Sigmoid colon (tissue), 7 donors: ENCODE data around the gene HAUS5. TPM values are rescaled to one million over a fixed set of nuclear protein-coding genes. Genes with fewer than 3 reads are reported as not detected.

Experiments used
- DNase-seq: peaks from one replicate; pipeline ENCODE4 v3.0.0-alpha.2; 2019
- H3K27ac ChIP-seq, 4 donors: fragments of 200-600 bp; sonication (generic); one replicate each; pipeline ENCODE4 v1.5.1; 2016 to 2019; ENCODE audit warnings: mild to moderate bottlenecking in 1 of 4
- H3K27me3 ChIP-seq, 3 donors: fragments of 200-600 bp; sonication (generic); one replicate each; pipeline ENCODE4 v1.5.1; 2019; ENCODE audit warnings: mild to moderate bottlenecking in 1 of 3
- H3K36me3 ChIP-seq, 4 donors: fragments of 200-600 bp; sonication (generic); one replicate each; pipeline ENCODE4 v1.5.1; 2016 to 2019
- H3K4me1 ChIP-seq, 4 donors: fragments of 200-600 bp; sonication (generic); one replicate each; pipeline ENCODE4 v1.5.1; 2017 to 2019
- H3K4me3 ChIP-seq, 4 donors: fragments of 200-600 bp; sonication (generic); one replicate each; pipeline ENCODE4 v1.5.1; 2017 to 2019; ENCODE audit warnings: mild to moderate bottlenecking in 2 of 4, moderate library complexity in 1 of 4
- H3K9me3 ChIP-seq, 4 donors: fragments of 200-600 bp in 3 of 4; sonication (generic) in 3 of 4; one replicate each; pipeline versions ENCODE4 v1.5.1 to v1.6.1; 2013 to 2019
- EP300 ChIP-seq, 4 donors: sonication (generic); formaldehyde crosslinking; IDR thresholded peaks; one replicate each; pipeline ENCODE4 v1.6.1; 2017; ENCODE audit warnings: antibody characterized with exemption in 4 of 4
- POLR2A ChIP-seq, 2 donors: fragments of 450-650 bp; IDR thresholded peaks; one replicate each; pipeline ENCODE4 v1.6.1; 2016; ENCODE audit warnings: antibody characterized with exemption in 2 of 2, mild to moderate bottlenecking in 2 of 2, moderate library complexity in 2 of 2
- POLR2AphosphoS5 ChIP-seq, 4 donors: sonication (generic); formaldehyde crosslinking; IDR thresholded peaks; one replicate each; pipeline ENCODE4 v1.6.1; 2017; ENCODE audit warnings: antibody characterized with exemption in 4 of 4
- WGBS, 2 donors: extraction: QIAGEN DNeasy Blood & Tissue Kit; methylation state at CpG; one replicate each; pipeline ENCODE4 v1.1.7; 2013; 5-methylcytosine and 5-hydroxymethylcytosine counted together
- intact Hi-C: fragments of 100-400 bp; cut with DNase I; formaldehyde crosslinking; loops from one replicate; pipeline ENCODE4 v1.15.1; 2023
- polyA plus RNA-seq, 3 donors: library from polyadenylated mRNA; stranded (reverse); fragments of 200-250 nt; gene quantifications; one replicate each; pipeline ENCODE4 v1.2.3, GENCODE V29; 2013
- total RNA-seq, 4 donors: library from RNA; depleted of rRNA; stranded (reverse); fragments of >200 nt; gene quantifications; one replicate each; pipeline ENCODE4 v1.1.0, GENCODE V29; 2016
- TF ChIP-seq, protein P1 (sequence below), 4 experiments: fragments of 450-650 bp in 3 of 4; fragments of 200-600 bp in 1 of 4; IDR thresholded peaks; one replicate each; pipeline ENCODE4 v1.5.1; 2016 to 2019; ENCODE audit warnings: antibody characterized with exemption in 4 of 4, mild to moderate bottlenecking in 3 of 4, moderate library complexity in 2 of 4
- donor health status: healthy with polysubstance abuse.
- donor health status: Bipolar disorder and iron deficiency.
- donor health status: healthy.

Gene HAUS5
- total and polyA plus RNA-seq, 7 donors, result 1.2 to 14.8 (median 5.6) TPM

GRCh38 chr19:35618857-35619256, 6.3 kb downstream of the HAUS5 start:
- WGBS, 2 donors, result 85 to 93% methylated on average over 7 of the region's 7 CpGs
- DNase-seq, result no peak
- no peak overlapping the region for H3K27ac ChIP-seq
- no peak overlapping the region for H3K4me3 ChIP-seq
- H3K27me3 ChIP-seq, result no peaks in the 10 kb centered on the region
- H3K9me3 ChIP-seq, result no peaks in the 10 kb centered on the region
- no peak for TF ChIP-seq POLR2AphosphoS5 (IDR thresholded peaks at IDR 0.05)
- no peak for TF ChIP-seq EP300 (IDR thresholded peaks at IDR 0.05)
- TF ChIP-seq, protein P1, sequence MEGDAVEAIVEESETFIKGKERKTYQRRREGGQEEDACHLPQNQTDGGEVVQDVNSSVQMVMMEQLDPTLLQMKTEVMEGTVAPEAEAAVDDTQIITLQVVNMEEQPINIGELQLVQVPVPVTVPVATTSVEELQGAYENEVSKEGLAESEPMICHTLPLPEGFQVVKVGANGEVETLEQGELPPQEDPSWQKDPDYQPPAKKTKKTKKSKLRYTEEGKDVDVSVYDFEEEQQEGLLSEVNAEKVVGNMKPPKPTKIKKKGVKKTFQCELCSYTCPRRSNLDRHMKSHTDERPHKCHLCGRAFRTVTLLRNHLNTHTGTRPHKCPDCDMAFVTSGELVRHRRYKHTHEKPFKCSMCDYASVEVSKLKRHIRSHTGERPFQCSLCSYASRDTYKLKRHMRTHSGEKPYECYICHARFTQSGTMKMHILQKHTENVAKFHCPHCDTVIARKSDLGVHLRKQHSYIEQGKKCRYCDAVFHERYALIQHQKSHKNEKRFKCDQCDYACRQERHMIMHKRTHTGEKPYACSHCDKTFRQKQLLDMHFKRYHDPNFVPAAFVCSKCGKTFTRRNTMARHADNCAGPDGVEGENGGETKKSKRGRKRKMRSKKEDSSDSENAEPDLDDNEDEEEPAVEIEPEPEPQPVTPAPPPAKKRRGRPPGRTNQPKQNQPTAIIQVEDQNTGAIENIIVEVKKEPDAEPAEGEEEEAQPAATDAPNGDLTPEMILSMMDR (IDR thresholded peaks at IDR 0.05), result no peak
- TF ChIP-seq POLR2A (IDR thresholded peaks at IDR 0.05), result no peak
- intact Hi-C loops, result loop anchor here (10.0 kb wide), 1 partner anchor 354 kb away; the partner anchor contains the start of gene USF2
- H3K36me3 ChIP-seq, result peaks cover 0 to 4% (median 2%) of the 10 kb centered on the region in 4 donors
- no peaks in the 10 kb centered on the region for H3K4me1 ChIP-seq

DNA sequence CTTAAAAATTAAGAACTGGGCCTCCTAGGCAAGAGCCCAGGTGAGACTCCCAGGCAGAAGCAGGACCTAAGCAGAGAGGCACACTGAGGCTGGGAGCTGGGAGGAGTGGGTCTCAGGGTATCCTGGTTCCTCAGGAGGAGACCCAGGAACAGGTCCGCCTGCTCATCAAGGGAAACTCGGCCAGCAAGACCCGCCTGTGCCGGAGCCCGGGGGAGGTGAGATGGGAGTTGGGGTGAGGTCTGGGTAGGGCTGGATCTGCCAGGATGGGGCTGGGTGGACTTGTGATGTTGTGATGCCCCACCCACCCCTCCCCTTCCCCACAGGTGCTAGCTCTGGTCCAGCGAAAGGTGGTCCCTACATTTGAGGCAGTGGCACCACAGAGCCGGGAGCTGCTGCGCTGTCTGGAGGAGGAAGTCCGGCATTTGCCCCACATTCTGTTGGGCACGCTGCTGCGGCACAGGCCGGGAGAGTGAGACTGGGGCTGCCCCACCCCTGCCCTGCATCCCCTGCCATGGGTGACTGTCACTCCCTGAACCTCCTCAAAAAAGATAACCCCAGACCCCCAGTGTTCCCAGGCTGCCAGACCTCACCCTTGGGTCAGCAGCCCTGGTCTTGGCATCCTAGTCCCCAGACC, 6.9 kb downstream of the HAUS5 start:
- H3K27me3 ChIP-seq, result no peaks in the 10 kb centered on the region
- DNase-seq, result no peak
- no peak overlapping the region for H3K4me3 ChIP-seq
- no peaks in the 10 kb centered on the region for H3K9me3 ChIP-seq
- peaks cover 0 to 4% (median 2%) of the 10 kb centered on the region in 4 donors for H3K36me3 ChIP-seq
- no peaks in the 10 kb centered on the region for H3K4me1 ChIP-seq
- WGBS, 2 donors, result 96 to 97% methylated on average over 12 of the region's 12 CpGs
- TF ChIP-seq EP300 (IDR thresholded peaks at IDR 0.05) (no peak), POLR2A (IDR thresholded peaks at IDR 0.05) (no peak)
- TF ChIP-seq, protein P1 (IDR thresholded peaks at IDR 0.05), result no peak
- H3K27ac ChIP-seq, result no peak overlapping the region
- intact Hi-C loops, result loop anchor here (10.0 kb wide), 1 partner anchor 355 kb away; the partner anchor contains the start of gene USF2

DNA sequence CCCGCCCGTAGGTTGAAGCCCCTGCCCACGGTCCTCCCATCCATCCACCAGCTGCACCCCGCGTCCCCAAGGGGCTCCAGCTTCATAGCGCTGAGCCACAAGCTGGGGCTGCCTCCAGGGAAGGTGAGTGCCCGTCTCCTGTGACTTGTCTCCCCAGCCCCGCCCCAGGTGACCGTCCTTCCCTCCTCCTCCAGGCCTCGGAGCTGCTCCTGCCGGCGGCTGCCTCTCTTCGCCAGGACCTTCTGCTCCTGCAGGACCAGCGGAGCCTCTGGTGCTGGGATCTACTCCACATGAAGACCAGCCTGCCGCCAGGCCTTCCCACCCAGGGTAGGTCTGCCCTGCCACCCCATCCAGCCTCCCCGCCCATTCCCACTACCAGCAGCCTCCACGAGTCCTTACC, 7.5 kb downstream of the HAUS5 start:
- TF ChIP-seq POLR2A (IDR thresholded peaks at IDR 0.05) (no peak), POLR2AphosphoS5 (IDR thresholded peaks at IDR 0.05) (no peak), EP300 (IDR thresholded peaks at IDR 0.05) (no peak)
- TF ChIP-seq, protein P1 (IDR thresholded peaks at IDR 0.05), result no peak
- H3K27me3 ChIP-seq, result no peaks in the 10 kb centered on the region
- no peaks in the 10 kb centered on the region for H3K9me3 ChIP-seq
- no peak for DNase-seq
- 93 to 95% methylated on average over 17 of the region's 17 CpGs for WGBS, 2 donors
- intact Hi-C loops, result no loop called here
- peaks cover 0 to 4% (median 2%) of the 10 kb centered on the region in 4 donors for H3K36me3 ChIP-seq
- H3K4me1 ChIP-seq, result no peaks in the 10 kb centered on the region
- no peak overlapping the region for H3K4me3 ChIP-seq
- H3K27ac ChIP-seq, result no peak overlapping the region

- no peak overlapping the region for H3K27ac ChIP-seq
- H3K36me3 ChIP-seq, result peaks cover 0 to 4% (median 2%) of the 10 kb centered on the region in 4 donors
- no peaks in the 10 kb centered on the region for H3K4me1 ChIP-seq
- no peak for DNase-seq
- intact Hi-C loops, result no loop called here
- H3K4me3 ChIP-seq, result no peak overlapping the region
- WGBS, 2 donors, result 94% methylated on average over 9 of the region's 9 CpGs
- TF ChIP-seq POLR2AphosphoS5 (IDR thresholded peaks at IDR 0.05) (no peak), POLR2A (IDR thresholded peaks at IDR 0.05) (no peak), EP300 (IDR thresholded peaks at IDR 0.05) (no peak)
- TF ChIP-seq, protein P1 (IDR thresholded peaks at IDR 0.05), result no peak
- no peaks in the 10 kb centered on the region for H3K27me3 ChIP-seq
- H3K9me3 ChIP-seq, result no peaks in the 10 kb centered on the region
Measured at GRCh38 chr19:35621708-35622107, 9.2 kb downstream of the HAUS5 start.
